HEK293T (cell line): ENCODE measurements around the gene RASL11A.

ENCODE experiments used
- ARNT ChIP-seq: fragments of 450-650 bp; IDR thresholded peaks from 2 replicates; pipeline ENCODE4 v1.6.1; 2017; ENCODE audit warnings: mild to moderate bottlenecking
- FOXK2 ChIP-seq: fragments of 450-650 bp; IDR thresholded peaks from 2 replicates; pipeline ENCODE4 v1.6.1; 2016; ENCODE audit warnings: mild to moderate bottlenecking
- LEF1 ChIP-seq: fragments of 450-650 bp; IDR thresholded peaks from 2 replicates; pipeline ENCODE4 v1.6.1; 2017; ENCODE audit warnings: mild to moderate bottlenecking, borderline replicate concordance

- TF ChIP-seq LEF1, result no peak
- no peak for TF ChIP-seq FOXK2
- TF ChIP-seq ARNT, result no peak
These were observed 43.1 kb downstream of the RASL11A start for GRCh38 chr13:27313770-27314169.
